GM18502 (cell line): ENCODE results near the gene CLEC16A.

Source experiments
- ATAC-seq: cut with Tn5 transposase; IDR thresholded peaks from one replicate; pipeline ENCODE4 v1.9.1; 2021; ENCODE audit warnings: mild to moderate bottlenecking; ENCODE audit not compliant: unreplicated experiment, poor library complexity

Gene CLEC16A

GRCh38 chr16:11161974-11162373 is 217.6 kb downstream of the CLEC16A start:
- no peak for ATAC-seq

- no peak for ATAC-seq
These were observed 218.4 kb downstream of the CLEC16A start for GRCh38 chr16:11162586-11163268.

- ATAC-seq, result no peak
These were observed 219.4 kb downstream of the CLEC16A start for GRCh38 chr16:11163761-11164261.

GRCh38 chr16:11164482-11165270 is 220.3 kb downstream of the CLEC16A start:
- no peak for ATAC-seq

GRCh38 chr16:11165349-11165748 is 221.0 kb downstream of the CLEC16A start:
- no peak for ATAC-seq

- no peak for ATAC-seq
These were observed 221.7 kb downstream of the CLEC16A start for GRCh38 chr16:11165894-11166665.

- no peak for ATAC-seq
These were observed 223.2 kb downstream of the CLEC16A start for GRCh38 chr16:11167581-11167980.

- no peak for ATAC-seq
These were observed 224.2 kb downstream of the CLEC16A start for GRCh38 chr16:11168386-11169051.

- no peak for ATAC-seq
These were observed 225.3 kb downstream of the CLEC16A start for GRCh38 chr16:11169641-11170040.

- ATAC-seq, result no peak
These were observed 225.8 kb downstream of the CLEC16A start for GRCh38 chr16:11170201-11170600.

GRCh38 chr16:11170696-11171447 is 226.5 kb downstream of the CLEC16A start:
- no peak for ATAC-seq

- no peak for ATAC-seq
These were observed 227.0 kb downstream of the CLEC16A start for GRCh38 chr16:11171448-11171709.

- ATAC-seq, result no peak
These were observed 227.5 kb downstream of the CLEC16A start for GRCh38 chr16:11171757-11172299.

- no peak for ATAC-seq
These were observed 229.1 kb downstream of the CLEC16A start for GRCh38 chr16:11173426-11173825.

- ATAC-seq, result no peak
These were observed 229.8 kb downstream of the CLEC16A start for GRCh38 chr16:11174141-11174540.

GRCh38 chr16:11175106-11175786 is 230.9 kb downstream of the CLEC16A start:
- no peak for ATAC-seq

- ATAC-seq, result peak; percentile 60
These were observed 231.5 kb downstream of the CLEC16A start for GRCh38 chr16:11175787-11176341.

- ATAC-seq, result no peak
These were observed 233.3 kb downstream of the CLEC16A start for GRCh38 chr16:11177578-11178160.
